H4 (cell line): ENCODE measurements around the gene RNU1-2. TPM values are rescaled to one million over a fixed set of nuclear protein-coding genes. Genes with fewer than 3 reads are reported as not detected.
"Not testable (repeated sequence)": the region's sequence is repeated elsewhere in the genome, so short reads cannot be mapped to it uniquely, and the experiment has no call there.

ENCODE experiments used
- DNase-seq: peaks from one replicate; pipeline ENCODE4 v3.0.0-alpha.2; 2015; ENCODE audit warnings: low spot score
- total RNA-seq: library from RNA; depleted of rRNA; stranded (reverse); fragments of >200 nt; shearing (Covaris generic); gene quantifications from 2 replicates; pipeline ENCODE4 v1.2.3, GENCODE V29; 2014; rRNA removed

The RNU1-2 gene
- total RNA-seq, 1 experiment from 2014 or later = not detected

GRCh38 chr1:16925635-16926490 lies 30.1 kb downstream of the RNU1-2 start:
- no peak for DNase-seq

GRCh38 chr1:16926491-16927073 lies 30.8 kb downstream of the RNU1-2 start:
- DNase-seq = no peak

GRCh38 chr1:16927256-16927655 lies 31.5 kb downstream of the RNU1-2 start:
- no peak for DNase-seq

GRCh38 chr1:16927711-16928485 lies 32.1 kb downstream of the RNU1-2 start:
- no peak for DNase-seq

GRCh38 chr1:16929146-16930041 lies 33.6 kb downstream of the RNU1-2 start:
- DNase-seq = not testable (repeated sequence)

- not testable (repeated sequence) for DNase-seq
These were observed 35.6 kb downstream of the RNU1-2 start for GRCh38 chr1:16931206-16931934.

GRCh38 chr1:16933945-16934344 lies 38.2 kb downstream of the RNU1-2 start:
- DNase-seq = not testable (repeated sequence)

GRCh38 chr1:16936580-16936979 lies 40.8 kb downstream of the RNU1-2 start:
- not testable (repeated sequence) for DNase-seq

- DNase-seq = no peak
These were observed 42.9 kb downstream of the RNU1-2 start for GRCh38 chr1:16938351-16939321.

- DNase-seq = not testable (repeated sequence)
These were observed 43.8 kb downstream of the RNU1-2 start for GRCh38 chr1:16939386-16940180.

GRCh38 chr1:16944038-16944437 lies 48.3 kb downstream of the RNU1-2 start:
- DNase-seq = no peak

- not testable (repeated sequence) for DNase-seq
These were observed 49.7 kb downstream of the RNU1-2 start for GRCh38 chr1:16945512-16945911.

Other genes starting within 250 kb of the RNU1-2 start
- gene RNU1-3, start 229.0 kb upstream of the RNU1-2 start, total RNA-seq = not detected in 2 replicates
- gene RNU1-4, start 155.5 kb upstream of the RNU1-2 start, total RNA-seq = not detected in 2 replicates
- 2.8 and 7.6 TPM in 2 replicates for gene CROCC, start 26.0 kb downstream of the RNU1-2 start, total RNA-seq
- gene MFAP2, start 84.6 kb downstream of the RNU1-2 start, total RNA-seq = 14.1 and 15.8 TPM in 2 replicates
- 9.8 and 17.5 TPM in 2 replicates for gene ATP13A2, start 115.9 kb downstream of the RNU1-2 start, total RNA-seq
- gene SDHB, start 158.1 kb downstream of the RNU1-2 start, total RNA-seq = 322 and 356 TPM in 2 replicates
- 0.08 and 0.12 TPM in 2 replicates for gene PADI2, start 223.5 kb downstream of the RNU1-2 start, total RNA-seq